HG03103 (cell line): ENCODE data around the gene MAML2.

Experiments
- ATAC-seq: cut with Tn5 transposase; IDR thresholded peaks from one replicate; pipeline ENCODE4 v1.9.1; 2021; ENCODE audit warnings: low read depth; ENCODE audit not compliant: unreplicated experiment

The MAML2 gene

DNA sequence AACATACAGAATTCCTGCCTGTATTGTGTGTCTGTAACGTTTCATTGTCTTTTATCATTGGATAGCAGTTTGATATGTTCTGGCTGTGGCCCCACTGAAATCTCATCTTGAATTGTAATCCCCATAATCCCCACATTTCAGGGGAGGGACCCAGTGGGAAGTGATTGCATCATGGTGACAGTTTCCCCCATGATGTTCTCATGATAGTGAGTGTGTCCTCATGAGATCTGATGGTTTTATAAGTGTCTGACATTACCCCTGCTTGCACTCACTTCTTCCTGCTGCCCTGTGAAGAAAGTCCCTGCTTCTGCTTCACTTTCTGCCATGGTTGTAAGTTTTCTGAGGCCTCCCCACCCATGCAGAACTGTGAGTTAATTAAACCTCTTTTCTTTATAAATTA lies 399.4 kb downstream of the MAML2 start:
- no peak for ATAC-seq

DNA sequence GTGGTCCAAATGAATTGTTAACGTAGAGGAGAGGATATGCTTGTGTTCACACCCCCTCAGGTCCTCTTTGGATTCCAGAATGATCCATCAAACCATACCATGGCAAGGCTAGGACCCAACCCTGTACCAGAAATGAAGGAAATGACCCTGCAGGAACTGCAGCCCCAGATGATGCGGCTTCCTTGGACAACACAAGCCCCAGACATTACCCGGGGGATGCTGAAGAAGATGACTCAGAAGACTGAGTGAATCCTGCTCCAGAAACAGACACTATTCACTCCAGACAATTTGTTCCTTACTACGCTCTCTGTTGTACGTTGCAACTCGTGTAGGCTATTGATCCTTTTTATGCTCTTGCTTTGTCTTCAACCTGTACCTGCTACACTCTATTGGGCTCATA lies 403.9 kb downstream of the MAML2 start:
- ATAC-seq: no peak

DNA sequence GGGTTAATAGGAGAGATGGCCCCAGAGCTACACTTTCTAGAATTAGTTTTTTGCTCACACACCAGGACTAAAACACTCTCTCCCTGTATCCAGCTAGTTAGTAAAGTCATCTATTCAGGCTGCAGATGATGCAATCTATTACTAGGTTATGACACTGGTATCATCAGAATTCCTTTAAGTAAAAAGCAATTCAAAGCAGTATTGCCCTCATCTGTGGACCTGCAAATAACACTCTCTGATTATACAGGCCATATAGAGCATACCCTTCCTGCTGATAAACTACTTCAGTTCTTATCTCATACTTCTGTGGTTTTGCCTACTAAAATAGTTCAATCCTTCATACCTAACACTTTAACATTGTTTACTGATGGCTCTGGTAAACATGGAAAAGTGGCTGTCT lies 405.6 kb downstream of the MAML2 start:
- no peak for ATAC-seq

DNA sequence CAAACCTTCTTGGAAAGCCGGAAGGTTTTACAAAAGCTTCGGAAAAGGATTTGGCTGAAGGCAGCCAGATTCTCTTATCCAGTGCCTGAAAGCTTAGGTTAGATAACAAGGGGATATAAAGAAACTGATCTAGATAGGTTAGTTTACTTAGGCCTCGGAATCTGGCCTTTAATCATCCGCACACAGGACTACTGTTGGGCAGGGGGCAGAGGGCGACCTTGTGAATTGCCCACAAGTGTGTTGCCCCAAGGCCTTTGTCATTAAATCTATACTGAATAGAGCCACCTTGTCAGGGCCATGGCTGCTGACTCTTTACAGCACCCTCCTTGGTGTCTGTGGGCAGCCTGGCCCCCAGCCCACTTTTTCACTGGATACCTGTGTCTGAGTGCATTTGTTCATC lies 409.4 kb downstream of the MAML2 start:
- no peak for ATAC-seq

DNA sequence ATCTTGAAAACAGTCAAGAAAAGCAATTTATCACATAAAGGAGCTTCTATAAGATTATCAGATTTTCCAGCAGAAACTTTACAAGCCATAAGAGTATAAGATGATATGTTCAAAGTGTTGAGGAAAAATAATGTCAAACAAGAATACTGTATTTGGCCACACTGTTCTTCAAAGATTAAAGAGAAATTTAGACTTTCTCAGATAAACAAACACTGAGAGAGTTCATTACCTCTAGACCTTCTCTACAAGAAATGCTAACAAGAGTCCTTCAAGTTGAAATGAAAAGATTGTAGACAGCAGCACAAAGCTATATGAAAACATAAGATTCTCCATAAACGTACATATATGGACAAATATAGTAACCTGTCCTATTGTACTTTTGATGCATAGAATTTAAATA lies 411.1 kb downstream of the MAML2 start:
- ATAC-seq: no peak

DNA sequence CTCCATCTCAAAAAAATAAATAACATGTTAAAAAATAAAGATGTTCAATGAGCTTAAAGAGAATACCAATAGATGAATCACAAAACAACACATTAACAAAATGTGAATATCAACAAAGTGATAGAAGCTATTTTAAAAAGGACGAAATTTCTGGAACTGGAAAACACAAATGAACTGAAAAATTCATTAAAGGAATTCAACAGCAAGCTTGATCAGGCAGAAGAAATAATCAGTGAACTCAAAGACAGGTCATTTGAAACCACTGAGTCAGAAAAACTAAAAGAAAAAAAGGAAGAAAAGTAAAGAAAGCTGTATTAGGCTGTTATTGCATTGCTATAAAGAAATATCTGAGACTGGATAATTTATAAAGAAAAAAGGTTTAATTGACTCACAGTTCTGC lies 412.0 kb downstream of the MAML2 start:
- no peak for ATAC-seq

DNA sequence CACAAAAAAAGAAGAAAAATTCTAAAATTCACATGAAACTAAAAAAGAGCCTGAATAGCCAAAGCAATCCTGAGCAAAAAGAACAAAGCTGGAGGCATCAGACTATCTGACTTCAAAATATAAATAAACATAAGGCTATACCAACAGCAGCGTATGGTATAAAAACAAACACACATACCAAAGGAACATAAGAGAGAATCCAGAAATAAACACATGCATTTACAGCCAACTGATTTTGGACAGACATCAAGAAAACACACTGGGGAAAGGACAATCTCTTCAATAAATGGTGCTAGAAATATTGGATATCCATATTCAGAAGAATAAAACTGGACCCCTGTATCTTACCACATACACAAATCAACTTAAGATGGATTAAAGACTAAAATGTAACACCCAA lies 416.3 kb downstream of the MAML2 start:
- ATAC-seq: no peak
